Measurements from ENCODE around the gene DEFB113.

DNA sequence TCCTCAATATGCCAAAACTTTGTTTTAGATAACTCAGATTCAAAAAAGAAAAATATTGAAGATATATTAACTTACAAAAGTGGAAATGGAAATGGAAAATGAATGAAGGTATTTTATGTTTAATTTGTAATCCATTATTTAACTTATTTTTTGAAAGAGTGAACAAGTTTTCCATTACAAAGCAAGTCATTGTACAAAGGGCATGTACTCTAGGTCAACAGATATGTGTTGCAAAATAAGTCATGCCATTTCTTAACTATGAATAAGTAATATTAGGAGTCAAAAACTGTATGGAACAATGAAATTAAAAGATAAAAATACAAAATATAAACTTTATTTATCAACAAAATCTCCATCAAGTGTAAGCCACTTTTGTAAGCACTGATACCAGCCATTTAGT is 25.9 kb upstream of the DEFB113 start:
- TF ChIP-seq, protein P1, sequence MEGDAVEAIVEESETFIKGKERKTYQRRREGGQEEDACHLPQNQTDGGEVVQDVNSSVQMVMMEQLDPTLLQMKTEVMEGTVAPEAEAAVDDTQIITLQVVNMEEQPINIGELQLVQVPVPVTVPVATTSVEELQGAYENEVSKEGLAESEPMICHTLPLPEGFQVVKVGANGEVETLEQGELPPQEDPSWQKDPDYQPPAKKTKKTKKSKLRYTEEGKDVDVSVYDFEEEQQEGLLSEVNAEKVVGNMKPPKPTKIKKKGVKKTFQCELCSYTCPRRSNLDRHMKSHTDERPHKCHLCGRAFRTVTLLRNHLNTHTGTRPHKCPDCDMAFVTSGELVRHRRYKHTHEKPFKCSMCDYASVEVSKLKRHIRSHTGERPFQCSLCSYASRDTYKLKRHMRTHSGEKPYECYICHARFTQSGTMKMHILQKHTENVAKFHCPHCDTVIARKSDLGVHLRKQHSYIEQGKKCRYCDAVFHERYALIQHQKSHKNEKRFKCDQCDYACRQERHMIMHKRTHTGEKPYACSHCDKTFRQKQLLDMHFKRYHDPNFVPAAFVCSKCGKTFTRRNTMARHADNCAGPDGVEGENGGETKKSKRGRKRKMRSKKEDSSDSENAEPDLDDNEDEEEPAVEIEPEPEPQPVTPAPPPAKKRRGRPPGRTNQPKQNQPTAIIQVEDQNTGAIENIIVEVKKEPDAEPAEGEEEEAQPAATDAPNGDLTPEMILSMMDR (conservative IDR thresholded peaks at IDR 0.05; ENCODE audit: low read length) = no peak
- no peak for TF ChIP-seq EZH2phosphoT487 (IDR thresholded peaks at IDR 0.05; ENCODE audit: borderline replicate concordance, low read depth, low read length)

Data from OCI-LY7 (cell line).